Endothelial cell (in vitro differentiated cells): ENCODE results near the gene C2orf42. TPM values are rescaled to one million over a fixed set of nuclear protein-coding genes. Genes with fewer than 3 reads are reported as not detected.
"Not testable (repeated sequence)": the region's sequence is repeated elsewhere in the genome, so short reads cannot be mapped to it uniquely, and the experiment has no call there.

Experiments
- DNase-seq: peaks from one replicate; pipeline ENCODE4 v3.0.0; 2021; ENCODE audit warnings: low spot score
- H3K27ac Mint-ChIP-seq: one replicate; pipeline ENCODE4 v1.8.0; 2021; ENCODE audit warnings: mixed read lengths, inconsistent platforms; ENCODE audit not compliant: unreplicated experiment
- H3K27me3 Mint-ChIP-seq: one replicate; pipeline ENCODE4 v1.8.0; 2021; ENCODE audit warnings: mild to moderate bottlenecking, moderate library complexity, mixed read lengths, inconsistent platforms; ENCODE audit not compliant: unreplicated experiment
- H3K36me3 Mint-ChIP-seq: one replicate; pipeline ENCODE4 v1.8.0; 2021; ENCODE audit warnings: mild to moderate bottlenecking, low read depth, mixed read lengths, inconsistent platforms; ENCODE audit not compliant: unreplicated experiment
- H3K4me1 Mint-ChIP-seq: one replicate; pipeline ENCODE4 v1.8.0; 2021; ENCODE audit warnings: mild to moderate bottlenecking, mixed read lengths, inconsistent platforms; ENCODE audit not compliant: unreplicated experiment
- H3K4me3 Mint-ChIP-seq: one replicate; pipeline ENCODE4 v1.8.0; 2021; ENCODE audit warnings: mild to moderate bottlenecking, mixed read lengths, inconsistent platforms; ENCODE audit not compliant: unreplicated experiment
- H3K9me3 Mint-ChIP-seq: one replicate; pipeline ENCODE4 v1.8.0; 2021; ENCODE audit warnings: mixed read lengths, inconsistent platforms; ENCODE audit not compliant: unreplicated experiment
- total RNA-seq: library from RNA; stranded (reverse); fragmentation: NEBNext Ultra II Directional; extraction: Animal tissue kit (Norgen Biotek cat#: 25700); gene quantifications from one replicate; pipeline ENCODE4 v1.2.1, GENCODE V29; 2021; ENCODE audit not compliant: unreplicated experiment
- TF ChIP-seq, protein P1 (sequence below): fragments of 200-600 bp; sonication (generic); IDR thresholded peaks from one replicate; pipeline ENCODE4 v1.5.0; 2021; ENCODE audit warnings: antibody characterized with exemption; ENCODE audit not compliant: unreplicated experiment

Gene C2orf42
- total RNA-seq, 1 donor from 2014 or later: 15.0 TPM

DNA sequence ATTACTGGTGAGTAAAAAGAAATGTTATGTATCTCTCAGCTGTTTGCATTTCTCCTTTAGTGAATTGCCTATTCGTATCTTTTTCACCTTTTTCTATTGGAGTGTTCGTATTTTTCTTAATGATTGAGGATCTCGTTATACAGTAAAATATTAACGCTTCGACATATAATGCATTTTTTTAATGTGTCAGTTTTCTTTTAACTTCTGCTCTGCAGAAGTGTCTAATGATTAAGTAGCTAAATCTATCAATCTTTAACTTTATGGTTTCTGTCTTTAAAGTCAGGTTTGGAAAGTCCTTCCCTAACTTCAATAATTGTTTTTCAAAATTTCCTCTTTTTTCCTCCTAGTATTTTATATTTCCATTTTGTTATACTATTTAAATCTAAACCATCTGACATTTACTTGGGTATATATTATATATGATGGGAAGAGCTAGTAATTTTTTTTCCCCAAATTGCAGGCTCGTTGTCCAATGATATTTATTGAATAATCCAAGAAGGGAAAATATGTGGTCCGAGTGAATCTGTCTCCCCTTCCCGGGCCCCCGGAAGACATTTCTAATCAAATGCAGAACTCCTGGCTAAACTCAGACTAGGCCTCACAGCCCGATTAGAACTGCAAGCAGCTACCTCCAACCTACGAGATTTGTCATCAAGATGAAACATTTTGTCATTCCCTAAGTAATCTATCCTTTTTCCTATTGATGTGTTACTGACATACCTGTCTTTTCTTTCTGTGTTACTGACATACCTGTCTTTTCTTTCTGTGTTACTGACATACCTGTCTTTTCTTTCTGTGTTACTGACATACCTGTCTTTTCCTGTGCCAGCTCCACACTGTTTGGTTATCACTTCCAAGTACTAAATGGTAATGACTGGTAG is 86.3 kb downstream of the C2orf42 start:
- no peak overlapping the region for H3K4me3 Mint-ChIP-seq
- H3K27me3 Mint-ChIP-seq: peaks cover 3% of the 10 kb centered on the region
- TF ChIP-seq, protein P1, sequence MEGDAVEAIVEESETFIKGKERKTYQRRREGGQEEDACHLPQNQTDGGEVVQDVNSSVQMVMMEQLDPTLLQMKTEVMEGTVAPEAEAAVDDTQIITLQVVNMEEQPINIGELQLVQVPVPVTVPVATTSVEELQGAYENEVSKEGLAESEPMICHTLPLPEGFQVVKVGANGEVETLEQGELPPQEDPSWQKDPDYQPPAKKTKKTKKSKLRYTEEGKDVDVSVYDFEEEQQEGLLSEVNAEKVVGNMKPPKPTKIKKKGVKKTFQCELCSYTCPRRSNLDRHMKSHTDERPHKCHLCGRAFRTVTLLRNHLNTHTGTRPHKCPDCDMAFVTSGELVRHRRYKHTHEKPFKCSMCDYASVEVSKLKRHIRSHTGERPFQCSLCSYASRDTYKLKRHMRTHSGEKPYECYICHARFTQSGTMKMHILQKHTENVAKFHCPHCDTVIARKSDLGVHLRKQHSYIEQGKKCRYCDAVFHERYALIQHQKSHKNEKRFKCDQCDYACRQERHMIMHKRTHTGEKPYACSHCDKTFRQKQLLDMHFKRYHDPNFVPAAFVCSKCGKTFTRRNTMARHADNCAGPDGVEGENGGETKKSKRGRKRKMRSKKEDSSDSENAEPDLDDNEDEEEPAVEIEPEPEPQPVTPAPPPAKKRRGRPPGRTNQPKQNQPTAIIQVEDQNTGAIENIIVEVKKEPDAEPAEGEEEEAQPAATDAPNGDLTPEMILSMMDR: no peak
- H3K36me3 Mint-ChIP-seq: peaks cover 4% of the 10 kb centered on the region
- H3K9me3 Mint-ChIP-seq: no peaks in the 10 kb centered on the region
- H3K4me1 Mint-ChIP-seq: peaks cover 12% of the 10 kb centered on the region
- peak; percentile 31 for DNase-seq
- peak overlapping the region; percentile 20 for H3K27ac Mint-ChIP-seq

DNA sequence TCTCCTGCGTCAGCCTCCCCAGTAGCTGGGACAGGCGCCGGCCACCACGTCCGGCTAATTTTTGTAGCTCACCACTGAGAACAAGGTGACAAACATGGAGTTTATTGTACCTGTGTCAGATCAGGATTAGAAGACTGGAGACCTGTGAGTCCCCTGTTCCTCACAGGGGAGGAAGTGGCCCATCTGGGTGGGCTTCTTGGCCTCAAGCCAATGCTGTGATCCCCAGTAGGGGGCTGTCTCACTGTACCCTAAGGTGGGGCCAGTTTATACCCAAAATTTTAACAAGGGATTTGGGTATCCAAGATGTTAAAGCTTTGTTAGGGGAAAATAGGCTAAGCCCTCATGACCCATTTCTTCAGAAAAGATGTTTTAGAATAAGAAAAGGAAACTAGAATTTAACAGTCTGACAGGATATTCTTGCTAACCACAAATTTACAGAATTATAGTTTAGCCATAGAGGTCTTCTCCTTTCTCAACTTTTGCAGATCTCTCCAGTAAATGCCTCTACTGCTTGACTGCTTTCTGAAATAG is 87.2 kb downstream of the C2orf42 start:
- TF ChIP-seq, protein P1: no peak
- H3K27ac Mint-ChIP-seq: no peak overlapping the region
- no peaks in the 10 kb centered on the region for H3K9me3 Mint-ChIP-seq
- peaks cover 11% of the 10 kb centered on the region for H3K4me1 Mint-ChIP-seq
- DNase-seq: no peak
- peaks cover 4% of the 10 kb centered on the region for H3K36me3 Mint-ChIP-seq
- peaks cover 3% of the 10 kb centered on the region for H3K27me3 Mint-ChIP-seq
- no peak overlapping the region for H3K4me3 Mint-ChIP-seq

DNA sequence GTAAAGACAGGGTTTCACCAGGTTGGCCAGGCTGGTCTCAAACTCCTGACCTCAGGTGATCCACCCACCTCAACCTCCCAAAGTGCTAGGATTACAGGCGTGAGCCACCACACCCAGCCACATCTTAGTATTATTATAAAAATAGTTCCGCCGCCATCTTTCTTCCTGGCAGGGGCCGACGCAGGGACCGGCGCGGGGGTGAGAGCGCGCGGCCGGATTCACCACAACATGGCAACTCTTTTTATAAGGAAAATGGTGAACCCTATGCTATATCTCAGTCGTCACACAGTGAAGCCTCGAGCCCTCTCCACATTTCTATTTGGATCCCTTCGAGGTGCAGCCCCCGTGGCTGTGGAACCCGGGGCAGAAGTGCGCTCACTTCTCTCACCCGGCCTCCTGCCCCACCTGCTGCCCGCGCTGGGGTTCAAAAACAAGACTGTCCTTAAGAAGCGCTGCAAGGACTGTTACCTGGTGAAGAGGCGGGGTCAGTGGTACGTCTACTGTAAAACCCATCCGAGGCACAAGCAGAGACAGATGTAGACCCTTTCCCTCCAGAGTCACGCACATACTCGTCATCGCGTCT is 88.4 kb downstream of the C2orf42 start:
- H3K4me1 Mint-ChIP-seq, H3K27me3 Mint-ChIP-seq, H3K36me3 Mint-ChIP-seq, H3K9me3 Mint-ChIP-seq, DNase-seq, H3K4me3 Mint-ChIP-seq, H3K27ac Mint-ChIP-seq: not testable (repeated sequence)

DNA sequence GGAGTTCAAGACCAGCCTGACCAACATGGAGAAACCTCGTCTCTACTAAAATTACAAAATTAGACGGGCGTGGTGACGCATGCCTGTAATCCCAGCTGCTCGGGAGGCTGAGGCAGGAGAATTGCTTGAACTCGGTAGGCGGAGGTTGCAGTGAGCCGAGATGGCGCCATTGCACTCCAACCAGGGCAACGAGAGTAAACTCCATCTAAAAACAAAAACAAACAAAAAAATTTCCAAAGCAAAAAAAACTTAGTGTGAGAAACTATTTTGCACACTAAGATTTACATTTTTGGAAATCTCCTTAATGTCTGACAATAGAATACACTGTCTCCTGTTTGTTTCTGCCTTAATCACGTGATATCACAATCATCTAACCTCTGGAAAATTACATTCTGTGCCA is 89.1 kb downstream of the C2orf42 start:
- H3K9me3 Mint-ChIP-seq, H3K4me1 Mint-ChIP-seq, H3K27ac Mint-ChIP-seq, H3K4me3 Mint-ChIP-seq, H3K36me3 Mint-ChIP-seq, H3K27me3 Mint-ChIP-seq, DNase-seq: not testable (repeated sequence)

DNA sequence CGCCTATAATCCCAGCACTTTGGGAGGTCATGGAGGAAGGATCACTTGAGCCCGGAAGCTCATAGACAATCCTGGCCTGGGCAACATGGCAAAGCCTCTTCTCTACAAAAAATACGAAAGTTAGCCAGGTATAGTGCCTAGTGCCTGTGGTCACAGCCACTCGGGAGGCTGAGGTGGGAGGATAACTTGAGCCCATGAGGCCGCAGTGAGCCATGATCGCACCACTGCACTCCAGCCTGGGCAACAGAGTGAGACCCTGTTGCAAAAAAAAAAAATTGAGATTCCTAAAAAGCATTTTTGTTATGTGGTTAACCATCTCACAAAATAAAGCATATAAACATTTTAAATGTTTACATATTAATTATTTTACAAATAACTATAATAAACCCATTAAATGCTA is 89.6 kb downstream of the C2orf42 start:
- DNase-seq: no peak
- no peaks in the 10 kb centered on the region for H3K27me3 Mint-ChIP-seq
- H3K4me1 Mint-ChIP-seq: peaks cover 8% of the 10 kb centered on the region
- H3K36me3 Mint-ChIP-seq: no peaks in the 10 kb centered on the region
- no peak overlapping the region for H3K4me3 Mint-ChIP-seq
- no peaks in the 10 kb centered on the region for H3K9me3 Mint-ChIP-seq
- H3K27ac Mint-ChIP-seq: no peak overlapping the region
- TF ChIP-seq, protein P1: no peak

Other genes starting within 250 kb of the C2orf42 start
- gene ASPRV1, start 229.4 kb downstream of the C2orf42 start, total RNA-seq: 0.87 TPM
- 302 TPM for gene PCBP1, start 103.5 kb downstream of the C2orf42 start, total RNA-seq
- 200 TPM for gene TIA1, start 57.6 kb upstream of the C2orf42 start, total RNA-seq
- gene PCYOX1, start 67.1 kb upstream of the C2orf42 start, total RNA-seq: 52.2 TPM
- 176 TPM for gene SNRPG, start 102.7 kb upstream of the C2orf42 start, total RNA-seq
- 37.9 TPM for gene FAM136A, start 111.0 kb upstream of the C2orf42 start, total RNA-seq